Nephron (organoid): ENCODE data around the gene SMPD3.

Source experiments
- H3K27ac Mint-ChIP-seq, 3 experiments: 2 replicates each; pipeline ENCODE4 v1.8.0; 2020; ENCODE audit warnings: mixed read lengths in 3 of 3, mild to moderate bottlenecking in 2 of 3, moderate library complexity in 1 of 3
- H3K27me3 Mint-ChIP-seq: 2 replicates; pipeline ENCODE4 v1.8.0; 2021; ENCODE audit warnings: low read depth, mild to moderate bottlenecking, moderate library complexity, mixed read lengths
- H3K36me3 Mint-ChIP-seq: 2 replicates; pipeline ENCODE4 v1.8.0; 2020; ENCODE audit warnings: low read depth, mixed read lengths
- H3K4me1 Mint-ChIP-seq: 2 replicates; pipeline ENCODE4 v1.8.0; 2020; ENCODE audit warnings: mixed read lengths
- H3K4me3 Mint-ChIP-seq, 3 experiments: 2 replicates each; pipeline ENCODE4 v1.8.0; 2020; ENCODE audit warnings: mild to moderate bottlenecking in 3 of 3, mixed read lengths in 3 of 3, moderate library complexity in 2 of 3
- H3K9me3 Mint-ChIP-seq: 2 replicates; pipeline ENCODE4 v1.8.0; 2020; ENCODE audit warnings: mixed read lengths
- CTCF ChIP-seq, 3 experiments: fragments of 200-600 bp; sonication (generic); IDR thresholded peaks; one replicate each; pipeline ENCODE4 v1.5.0; 2021; ENCODE audit warnings: antibody characterized with exemption in 3 of 3; ENCODE audit not compliant: unreplicated experiment in 3 of 3

Gene SMPD3

GRCh38 chr16:68367891-68368290 is 80.4 kb downstream of the SMPD3 start:
- no peaks in the 10 kb centered on the region for H3K36me3 Mint-ChIP-seq
- peaks cover 13% of the 10 kb centered on the region for H3K27me3 Mint-ChIP-seq
- no peak for TF ChIP-seq CTCF (IDR thresholded peaks at IDR 0.05; ENCODE audit: unreplicated experiment in 3 of 3)
- H3K9me3 Mint-ChIP-seq: no peaks in the 10 kb centered on the region
- no peak overlapping the region for H3K4me3 Mint-ChIP-seq
- H3K27ac Mint-ChIP-seq: no peak overlapping the region
- H3K4me1 Mint-ChIP-seq: peaks cover 12% of the 10 kb centered on the region

GRCh38 chr16:68367440-68367839 is 80.9 kb downstream of the SMPD3 start:
- Mint-ChIP-seq H3K27me3 (peaks cover 13% of the 10 kb centered on the region), H3K9me3 (no peaks in the 10 kb centered on the region), H3K27ac (no peak overlapping the region), H3K4me3 (no peak overlapping the region), H3K4me1 (peaks cover 16% of the 10 kb centered on the region), H3K36me3 (no peaks in the 10 kb centered on the region)
- TF ChIP-seq CTCF (IDR thresholded peaks at IDR 0.05; ENCODE audit: unreplicated experiment in 3 of 3): no peak

- no peaks in the 10 kb centered on the region for H3K9me3 Mint-ChIP-seq
- peaks cover 16% of the 10 kb centered on the region for H3K4me1 Mint-ChIP-seq
- no peak overlapping the region for H3K27ac Mint-ChIP-seq
These were observed 81.3 kb downstream of the SMPD3 start for GRCh38 chr16:68367030-68367429.

GRCh38 chr16:68366062-68366461 is 82.2 kb downstream of the SMPD3 start:
- Mint-ChIP-seq H3K9me3 (no peaks in the 10 kb centered on the region), H3K27ac (peak overlapping the region in 1 of 3 experiments; percentile 2), H3K4me3 (no peak overlapping the region), H3K4me1 (peaks cover 16% of the 10 kb centered on the region), H3K27me3 (peaks cover 9% of the 10 kb centered on the region), H3K36me3 (no peaks in the 10 kb centered on the region)
- TF ChIP-seq CTCF (IDR thresholded peaks at IDR 0.05; ENCODE audit: unreplicated experiment in 3 of 3): no peak

More at GRCh38 chr16:68367030-68367429, 81.3 kb downstream of the SMPD3 start:
- peaks cover 12% of the 10 kb centered on the region for H3K27me3 Mint-ChIP-seq
- TF ChIP-seq CTCF (IDR thresholded peaks at IDR 0.05; ENCODE audit: unreplicated experiment in 3 of 3): peak in 2 of 3 experiments; percentile 42 to 49
- no peaks in the 10 kb centered on the region for H3K36me3 Mint-ChIP-seq
- no peak overlapping the region for H3K4me3 Mint-ChIP-seq

- Mint-ChIP-seq H3K27me3 (peaks cover 9% of the 10 kb centered on the region), H3K36me3 (no peaks in the 10 kb centered on the region), H3K4me3 (no peak overlapping the region), H3K9me3 (no peaks in the 10 kb centered on the region), H3K27ac (no peak overlapping the region), H3K4me1 (peaks cover 21% of the 10 kb centered on the region)
- TF ChIP-seq CTCF (IDR thresholded peaks at IDR 0.05; ENCODE audit: unreplicated experiment in 3 of 3): no peak
These were observed 83.0 kb downstream of the SMPD3 start for GRCh38 chr16:68365167-68365817.

GRCh38 chr16:68364561-68364998 is 83.7 kb downstream of the SMPD3 start:
- no peaks in the 10 kb centered on the region for H3K36me3 Mint-ChIP-seq
- peaks cover 9% of the 10 kb centered on the region for H3K27me3 Mint-ChIP-seq
- H3K4me3 Mint-ChIP-seq: no peak overlapping the region
- peaks cover 23% of the 10 kb centered on the region for H3K4me1 Mint-ChIP-seq
- peak overlapping the region in 2 of 3 experiments; percentile 17 to 49 for H3K27ac Mint-ChIP-seq
- H3K9me3 Mint-ChIP-seq: no peaks in the 10 kb centered on the region
- no peak for TF ChIP-seq CTCF (IDR thresholded peaks at IDR 0.05; ENCODE audit: unreplicated experiment in 3 of 3)
